Effector memory CD8-positive, alpha-beta T cell (primary cell): Measurements from ENCODE around the gene DNAI4.
"Not testable (repeated sequence)": the region's sequence is repeated elsewhere in the genome, so short reads cannot be mapped to it uniquely, and the experiment has no call there.

Source experiments
- ATAC-seq: fragments of 150-1000 bp; cut with Tn5 transposase; replicated peaks from 2 replicates; pipeline ENCODE4 v1.10.0; 2021; ENCODE audit warnings: mild to moderate bottlenecking, moderate library complexity
- DNase-seq, 3 experiments: peaks; one replicate each; pipeline ENCODE4 v3.0.0; 2021
- H3K27ac Mint-ChIP-seq, 2 donors: one replicate each; pipeline ENCODE4 v1.8.0; 2022; ENCODE audit warnings: mild to moderate bottlenecking in 2 of 2, mixed read lengths in 2 of 2, moderate library complexity in 2 of 2
- H3K27me3 Mint-ChIP-seq, 2 donors: one replicate each; pipeline ENCODE4 v1.8.0; 2022; ENCODE audit warnings: mixed read lengths in 2 of 2
- H3K36me3 Mint-ChIP-seq: one replicate; pipeline ENCODE4 v1.8.0; 2022; ENCODE audit warnings: mild to moderate bottlenecking, moderate library complexity, mixed read lengths; ENCODE audit not compliant: insufficient read depth
- H3K4me1 Mint-ChIP-seq, 2 donors: one replicate each; pipeline ENCODE4 v1.8.0; 2022; ENCODE audit warnings: low read depth in 2 of 2, mixed read lengths in 2 of 2
- H3K4me3 Mint-ChIP-seq, 2 donors: one replicate each; pipeline ENCODE4 v1.8.0; 2022; ENCODE audit warnings: mild to moderate bottlenecking in 2 of 2, mixed read lengths in 2 of 2, moderate library complexity in 2 of 2
- H3K9me3 Mint-ChIP-seq, 2 donors: one replicate each; pipeline ENCODE4 v1.8.0; 2022; ENCODE audit warnings: mixed read lengths in 2 of 2

Gene DNAI4

GRCh38 chr1:66850989-66851388 is 73.7 kb downstream of the DNAI4 start:
- H3K4me1 Mint-ChIP-seq = no peaks in the 10 kb centered on the region
- H3K27me3 Mint-ChIP-seq = peaks cover 0 to 6% of the 10 kb centered on the region in 2 donors
- ATAC-seq (no peak), DNase-seq (no peak)
- no peaks in the 10 kb centered on the region for H3K9me3 Mint-ChIP-seq
- H3K36me3 Mint-ChIP-seq = no peaks in the 10 kb centered on the region
- H3K4me3 Mint-ChIP-seq = no peak overlapping the region
- H3K27ac Mint-ChIP-seq = no peak overlapping the region

GRCh38 chr1:66848193-66848592 is 76.5 kb downstream of the DNAI4 start:
- no peaks in the 10 kb centered on the region for H3K4me1 Mint-ChIP-seq
- H3K9me3 Mint-ChIP-seq = no peaks in the 10 kb centered on the region
- no peaks in the 10 kb centered on the region for H3K36me3 Mint-ChIP-seq
- peaks cover 0 to 6% of the 10 kb centered on the region in 2 donors for H3K27me3 Mint-ChIP-seq
- H3K27ac Mint-ChIP-seq = no peak overlapping the region
- no peak overlapping the region for H3K4me3 Mint-ChIP-seq
- ATAC-seq = no peak
- DNase-seq = no peak

GRCh38 chr1:66840929-66841328 is 83.7 kb downstream of the DNAI4 start:
- ATAC-seq (no peak), DNase-seq (no peak)
- Mint-ChIP-seq H3K27ac (peak overlapping the region; percentile 42 to 63), H3K9me3 (peaks cover 4 to 7% of the 10 kb centered on the region in 2 donors), H3K27me3 (no peaks in the 10 kb centered on the region), H3K4me1 (peaks cover 8 to 10% of the 10 kb centered on the region in 2 donors), H3K36me3 (no peaks in the 10 kb centered on the region), H3K4me3 (peak overlapping the region in 1 of 2 donors; percentile 31)

GRCh38 chr1:66834926-66835325 is 89.7 kb downstream of the DNAI4 start:
- no peak for DNase-seq
- ATAC-seq = no peak
- Mint-ChIP-seq H3K27me3 (no peaks in the 10 kb centered on the region), H3K4me3 (no peak overlapping the region), H3K27ac (no peak overlapping the region), H3K36me3 (no peaks in the 10 kb centered on the region), H3K4me1 (no peaks in the 10 kb centered on the region), H3K9me3 (no peaks in the 10 kb centered on the region)

- ATAC-seq = no peak
- Mint-ChIP-seq H3K9me3 (no peaks in the 10 kb centered on the region), H3K36me3 (no peaks in the 10 kb centered on the region)
These were observed 91.5 kb downstream of the DNAI4 start for GRCh38 chr1:66833112-66833511.

GRCh38 chr1:66831529-66832239 is 93.0 kb downstream of the DNAI4 start:
- Mint-ChIP-seq H3K4me1 (no peaks in the 10 kb centered on the region), H3K27me3 (peaks cover 0 to 6% of the 10 kb centered on the region in 2 donors), H3K36me3 (no peaks in the 10 kb centered on the region), H3K9me3 (no peaks in the 10 kb centered on the region), H3K4me3 (no peak overlapping the region), H3K27ac (no peak overlapping the region)
- no peak for ATAC-seq
- DNase-seq = no peak

More at GRCh38 chr1:66833112-66833511, 91.5 kb downstream of the DNAI4 start:
- H3K4me1 Mint-ChIP-seq = no peaks in the 10 kb centered on the region
- DNase-seq = no peak
- no peak overlapping the region for H3K4me3 Mint-ChIP-seq
- H3K27ac Mint-ChIP-seq = no peak overlapping the region
- H3K27me3 Mint-ChIP-seq = peaks cover 0 to 6% of the 10 kb centered on the region in 2 donors

GRCh38 chr1:66824771-66825170 is 99.9 kb downstream of the DNAI4 start:
- Mint-ChIP-seq H3K36me3 (no peaks in the 10 kb centered on the region), H3K4me3 (no peak overlapping the region), H3K27ac (no peak overlapping the region), H3K9me3 (no peaks in the 10 kb centered on the region), H3K4me1 (no peaks in the 10 kb centered on the region), H3K27me3 (peaks cover 0 to 6% of the 10 kb centered on the region in 2 donors)
- ATAC-seq (no peak), DNase-seq (no peak)

- no peak for ATAC-seq
- DNase-seq = no peak
- peaks cover 17 to 18% of the 10 kb centered on the region in 2 donors for H3K27me3 Mint-ChIP-seq
- H3K27ac Mint-ChIP-seq = no peak overlapping the region
- H3K4me3 Mint-ChIP-seq = no peak overlapping the region
- H3K36me3 Mint-ChIP-seq = peaks cover 3% of the 10 kb centered on the region
- no peaks in the 10 kb centered on the region for H3K4me1 Mint-ChIP-seq
- no peaks in the 10 kb centered on the region for H3K9me3 Mint-ChIP-seq
These were observed 114.8 kb downstream of the DNAI4 start for GRCh38 chr1:66809736-66810326.

GRCh38 chr1:66809245-66809644 is 115.4 kb downstream of the DNAI4 start:
- ATAC-seq (no peak), DNase-seq (no peak)
- H3K9me3 Mint-ChIP-seq = no peaks in the 10 kb centered on the region
- no peak overlapping the region for H3K4me3 Mint-ChIP-seq
- peaks cover 3% of the 10 kb centered on the region for H3K36me3 Mint-ChIP-seq
- no peaks in the 10 kb centered on the region for H3K4me1 Mint-ChIP-seq
- H3K27ac Mint-ChIP-seq = no peak overlapping the region
- peaks cover 19 to 21% of the 10 kb centered on the region in 2 donors for H3K27me3 Mint-ChIP-seq

GRCh38 chr1:66795839-66796238 is 128.8 kb downstream of the DNAI4 start:
- not testable (repeated sequence) for ATAC-seq, H3K27ac Mint-ChIP-seq, H3K4me1 Mint-ChIP-seq, DNase-seq, H3K9me3 Mint-ChIP-seq, H3K4me3 Mint-ChIP-seq, H3K36me3 Mint-ChIP-seq
- H3K27me3 Mint-ChIP-seq = peaks cover 16 to 25% of the 10 kb centered on the region in 2 donors

- peaks cover 2 to 7% of the 10 kb centered on the region in 2 donors for H3K27me3 Mint-ChIP-seq
- ATAC-seq (no peak), DNase-seq (no peak)
- H3K4me3 Mint-ChIP-seq = no peak overlapping the region
- H3K9me3 Mint-ChIP-seq = no peaks in the 10 kb centered on the region
- H3K4me1 Mint-ChIP-seq = peaks cover 6 to 8% of the 10 kb centered on the region in 2 donors
- H3K36me3 Mint-ChIP-seq = no peaks in the 10 kb centered on the region
- H3K27ac Mint-ChIP-seq = no peak overlapping the region
These were observed 132.7 kb downstream of the DNAI4 start for GRCh38 chr1:66791621-66792610.

- H3K9me3 Mint-ChIP-seq = no peaks in the 10 kb centered on the region
- ATAC-seq (peak; percentile 88), DNase-seq (peak in 1 of 3 experiments; percentile 7)
- H3K4me1 Mint-ChIP-seq = peaks cover 6 to 8% of the 10 kb centered on the region in 2 donors
- H3K4me3 Mint-ChIP-seq = peak overlapping the region in 1 of 2 donors; percentile 24
- peaks cover 0 to 7% of the 10 kb centered on the region in 2 donors for H3K27me3 Mint-ChIP-seq
- H3K27ac Mint-ChIP-seq = peak overlapping the region in 1 of 2 donors; percentile 3
- no peaks in the 10 kb centered on the region for H3K36me3 Mint-ChIP-seq
These were observed 136.3 kb downstream of the DNAI4 start for GRCh38 chr1:66788231-66788939.

- peaks cover 0 to 10% of the 10 kb centered on the region in 2 donors for H3K27me3 Mint-ChIP-seq
- DNase-seq (no peak), ATAC-seq (no peak)
- no peak overlapping the region for H3K4me3 Mint-ChIP-seq
- no peaks in the 10 kb centered on the region for H3K9me3 Mint-ChIP-seq
- H3K4me1 Mint-ChIP-seq = peaks cover 6 to 8% of the 10 kb centered on the region in 2 donors
- H3K27ac Mint-ChIP-seq = no peak overlapping the region
- no peaks in the 10 kb centered on the region for H3K36me3 Mint-ChIP-seq
These were observed 137.0 kb downstream of the DNAI4 start for GRCh38 chr1:66787641-66788040.
